ENCODE results near the gene RNASEH2C. TPM values are rescaled to one million over a fixed set of nuclear protein-coding genes. Genes with fewer than 3 reads are reported as not detected.
A peak's percentile ranks its signal among the peaks of the same experiment; 100 is the strongest.

The RNASEH2C gene
- total and polyA plus RNA-seq, 2 of the 13 experiments (the other 11 are each of a cell fraction or from before 2014, with no cell fraction given) = 27.4 to 50.9 TPM

DNA sequence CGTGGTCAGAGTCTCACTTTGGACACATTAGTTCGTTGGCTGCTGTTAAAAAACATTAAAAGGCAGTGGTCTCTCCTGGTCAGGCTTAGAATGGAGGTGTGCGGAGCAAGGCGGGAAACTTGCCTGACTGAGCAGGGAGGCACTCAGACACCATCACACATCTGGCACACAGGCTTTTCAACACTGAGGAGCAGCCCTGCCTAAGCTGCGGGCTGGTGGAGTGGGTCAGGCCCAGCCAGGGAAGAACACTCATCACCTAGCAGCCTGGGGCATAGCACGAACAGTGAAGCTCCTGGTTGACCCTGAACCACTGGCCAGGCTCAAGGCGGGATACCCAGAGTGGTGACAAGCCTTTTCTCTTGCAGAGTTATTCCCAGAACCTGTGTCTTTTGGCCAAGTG, 4.3 kb downstream of the RNASEH2C start:
- Histone ChIP-seq H3K79me2 (ENCODE audit: insufficient read depth, low read length) (peaks cover 18% of the 10 kb centered on the region), H3K27ac (ENCODE audit: extremely low read length, insufficient read depth, low read length) (no peak overlapping the region), H3K4me2 (ENCODE audit: low read depth, low read length) (no peak overlapping the region), H3K36me3 (replicated peaks in 1 of 2; ENCODE audit: control insufficient read depth in 1 of 2, insufficient read depth in 2 of 2, low read length in 2 of 2) (peaks cover 29 to 60% of the 10 kb centered on the region in 2 experiments), H3K9me3 (ENCODE audit: low read length) (no peaks in the 10 kb centered on the region), H2AFZ (ENCODE audit: low read length) (no peak overlapping the region), H3K4me1 (ENCODE audit: insufficient read depth, low read length) (peaks cover 39% of the 10 kb centered on the region), H4K20me1 (ENCODE audit: insufficient read depth, low read length) (peaks cover 8% of the 10 kb centered on the region), H3K27me3 (ENCODE audit: control insufficient read depth in 1 of 2, insufficient read depth in 2 of 2, low read length in 2 of 2) (no peaks in the 10 kb centered on the region; a peak in 1 of 5 replicates), H3K9ac (ENCODE audit: insufficient read depth, low read depth, low read length) (no peak overlapping the region), H3K4me3 (replicated peaks in 1 of 3; ENCODE audit: insufficient read depth in 1 of 3, low read depth in 2 of 3, low read length in 3 of 3) (no peak overlapping the region)
- POLR2A ChIA-PET = interaction anchor here (0.8 kb wide), 1 partner anchor 26 kb away, joined by 3 read pairs; no protein-coding TSS in a partner anchor
- CTCF ChIA-PET (ENCODE audit: low intra/inter-chr PET ratio, low total read pairs) = no interaction called here
- BruUV-seq (replicated peaks) = no TSS peak
- ATAC-seq = no peak
- no peak for DNase-seq (ENCODE audit: low spot score)
- intact Hi-C loops (cut with micrococcal nuclease; ENCODE audit: unreplicated experiment) (no loop called here), in situ Hi-C loops (cut with HindIII; ENCODE audit: extremely low pct_ligation_motif_present, low pct_unique_long_range_greater_than_20kb) (loop anchor here (10.0 kb wide), 2 partner anchors 98 to 268 kb away; no protein-coding TSS in a partner anchor)
- 89% methylated on average over 6 of the region's 7 CpGs for WGBS (ENCODE audit: low lambda C conversion rate)
- no peak for FAIRE-seq
- TF ChIP-seq ZNF607 (CRISPR knock-in tag; IDR thresholded peaks at IDR 0.05; ENCODE audit: borderline replicate concordance) (no peak), STAG1 (CRISPR knock-in tag; IDR thresholded peaks at IDR 0.05) (no peak), CBX2 (IDR thresholded peaks at IDR 0.05; ENCODE audit: low read depth, low read length) (no peak), CBX2 (CRISPR knock-in tag; IDR thresholded peaks at IDR 0.05; ENCODE audit: low read depth) (no peak), ZNF761 (CRISPR knock-in tag; conservative IDR thresholded peaks at IDR 0.05) (no peak), ZNF121 (CRISPR knock-in tag; IDR thresholded peaks at IDR 0.05) (no peak), KMT2A (CRISPR knock-in tag; IDR thresholded peaks at IDR 0.05) (no peak), MTF2 (CRISPR knock-in tag; IDR thresholded peaks at IDR 0.05; ENCODE audit: borderline replicate concordance) (no peak), RBM39 (IDR thresholded peaks at IDR 0.05; ENCODE audit: low read depth, low read length, poor library complexity, severe bottlenecking) (no peak), EEA1 (CRISPR knock-in tag; IDR thresholded peaks at IDR 0.05; ENCODE audit: borderline replicate concordance) (no peak), RBM22 (optimal IDR thresholded peaks at IDR 0.05; ENCODE audit: low read length) (peak; percentile 50), RFX1 (IDR thresholded peaks at IDR 0.05) (no peak), POLR2AphosphoS5 (IDR thresholded peaks at IDR 0.05; ENCODE audit: low read depth, low read length) (0 out of 2 replicates have a peak, but pooled peaks have one; percentile 7)
- TF ChIP-seq, protein P1, sequence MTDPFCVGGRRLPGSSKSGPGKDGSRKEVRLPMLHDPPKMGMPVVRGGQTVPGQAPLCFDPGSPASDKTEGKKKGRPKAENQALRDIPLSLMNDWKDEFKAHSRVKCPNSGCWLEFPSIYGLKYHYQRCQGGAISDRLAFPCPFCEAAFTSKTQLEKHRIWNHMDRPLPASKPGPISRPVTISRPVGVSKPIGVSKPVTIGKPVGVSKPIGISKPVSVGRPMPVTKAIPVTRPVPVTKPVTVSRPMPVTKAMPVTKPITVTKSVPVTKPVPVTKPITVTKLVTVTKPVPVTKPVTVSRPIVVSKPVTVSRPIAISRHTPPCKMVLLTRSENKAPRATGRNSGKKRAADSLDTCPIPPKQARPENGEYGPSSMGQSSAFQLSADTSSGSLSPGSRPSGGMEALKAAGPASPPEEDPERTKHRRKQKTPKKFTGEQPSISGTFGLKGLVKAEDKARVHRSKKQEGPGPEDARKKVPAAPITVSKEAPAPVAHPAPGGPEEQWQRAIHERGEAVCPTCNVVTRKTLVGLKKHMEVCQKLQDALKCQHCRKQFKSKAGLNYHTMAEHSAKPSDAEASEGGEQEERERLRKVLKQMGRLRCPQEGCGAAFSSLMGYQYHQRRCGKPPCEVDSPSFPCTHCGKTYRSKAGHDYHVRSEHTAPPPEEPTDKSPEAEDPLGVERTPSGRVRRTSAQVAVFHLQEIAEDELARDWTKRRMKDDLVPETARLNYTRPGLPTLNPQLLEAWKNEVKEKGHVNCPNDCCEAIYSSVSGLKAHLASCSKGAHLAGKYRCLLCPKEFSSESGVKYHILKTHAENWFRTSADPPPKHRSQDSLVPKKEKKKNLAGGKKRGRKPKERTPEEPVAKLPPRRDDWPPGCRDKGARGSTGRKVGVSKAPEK (CRISPR knock-in tag; IDR thresholded peaks at IDR 0.05; ENCODE audit: borderline replicate concordance) = no peak
- TF ChIP-seq, protein P2, sequence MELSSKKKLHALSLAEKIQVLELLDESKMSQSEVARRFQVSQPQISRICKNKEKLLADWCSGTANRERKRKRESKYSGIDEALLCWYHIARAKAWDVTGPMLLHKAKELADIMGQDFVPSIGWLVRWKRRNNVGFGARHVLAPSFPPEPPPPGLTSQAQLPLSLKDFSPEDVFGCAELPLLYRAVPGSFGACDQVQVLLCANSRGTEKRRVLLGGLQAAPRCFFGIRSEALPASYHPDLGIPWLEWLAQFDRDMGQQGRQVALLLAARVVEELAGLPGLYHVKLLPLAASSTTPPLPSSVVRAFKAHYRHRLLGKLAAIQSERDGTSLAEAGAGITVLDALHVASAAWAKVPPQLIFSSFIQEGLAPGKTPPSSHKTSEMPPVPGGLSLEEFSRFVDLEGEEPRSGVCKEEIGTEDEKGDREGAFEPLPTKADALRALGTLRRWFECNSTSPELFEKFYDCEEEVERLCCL (CRISPR knock-in tag; IDR thresholded peaks at IDR 0.05; ENCODE audit: borderline replicate concordance) = no peak
